ENCODE data around the gene PPARD. TPM values are rescaled to one million over a fixed set of nuclear protein-coding genes. Genes with fewer than 3 reads are reported as not detected.
A peak's percentile ranks its signal among the peaks of the same experiment; 100 is the strongest.

The PPARD gene
- total and polyA plus RNA-seq, 2 of the 13 experiments (the other 11 are each of a cell fraction or from before 2014, with no cell fraction given), result 6.1 to 13.3 TPM

DNA sequence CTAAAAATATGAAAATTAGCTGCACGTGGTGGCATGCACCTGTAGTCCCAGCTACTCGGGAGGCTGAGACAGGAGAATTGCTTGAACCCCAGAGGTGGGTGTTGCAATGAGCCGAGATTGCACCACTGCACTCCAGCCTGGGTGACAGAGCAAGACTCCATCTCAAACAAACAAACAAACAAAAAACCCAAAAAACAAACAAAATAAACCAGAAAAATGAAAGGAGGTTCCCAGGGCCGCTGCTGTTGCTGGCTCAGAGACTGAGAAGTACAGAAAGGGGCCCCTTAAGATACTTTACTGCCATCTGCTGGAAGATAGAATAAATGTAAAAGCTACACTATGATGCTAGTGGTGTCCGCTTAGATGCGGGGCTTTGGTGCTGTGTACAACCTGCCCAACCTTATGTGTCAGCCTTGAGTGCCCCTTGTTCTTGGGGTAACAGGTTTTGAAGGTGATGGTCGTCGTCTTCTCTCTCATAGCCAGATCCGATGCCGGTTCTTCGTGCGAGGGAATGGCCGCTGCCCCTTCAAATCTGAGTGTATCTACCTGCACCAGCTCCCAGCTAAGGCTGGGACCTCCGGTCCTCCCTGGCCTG is 107.0 kb downstream of the PPARD start (continued):
- TF ChIP-seq, protein P1, sequence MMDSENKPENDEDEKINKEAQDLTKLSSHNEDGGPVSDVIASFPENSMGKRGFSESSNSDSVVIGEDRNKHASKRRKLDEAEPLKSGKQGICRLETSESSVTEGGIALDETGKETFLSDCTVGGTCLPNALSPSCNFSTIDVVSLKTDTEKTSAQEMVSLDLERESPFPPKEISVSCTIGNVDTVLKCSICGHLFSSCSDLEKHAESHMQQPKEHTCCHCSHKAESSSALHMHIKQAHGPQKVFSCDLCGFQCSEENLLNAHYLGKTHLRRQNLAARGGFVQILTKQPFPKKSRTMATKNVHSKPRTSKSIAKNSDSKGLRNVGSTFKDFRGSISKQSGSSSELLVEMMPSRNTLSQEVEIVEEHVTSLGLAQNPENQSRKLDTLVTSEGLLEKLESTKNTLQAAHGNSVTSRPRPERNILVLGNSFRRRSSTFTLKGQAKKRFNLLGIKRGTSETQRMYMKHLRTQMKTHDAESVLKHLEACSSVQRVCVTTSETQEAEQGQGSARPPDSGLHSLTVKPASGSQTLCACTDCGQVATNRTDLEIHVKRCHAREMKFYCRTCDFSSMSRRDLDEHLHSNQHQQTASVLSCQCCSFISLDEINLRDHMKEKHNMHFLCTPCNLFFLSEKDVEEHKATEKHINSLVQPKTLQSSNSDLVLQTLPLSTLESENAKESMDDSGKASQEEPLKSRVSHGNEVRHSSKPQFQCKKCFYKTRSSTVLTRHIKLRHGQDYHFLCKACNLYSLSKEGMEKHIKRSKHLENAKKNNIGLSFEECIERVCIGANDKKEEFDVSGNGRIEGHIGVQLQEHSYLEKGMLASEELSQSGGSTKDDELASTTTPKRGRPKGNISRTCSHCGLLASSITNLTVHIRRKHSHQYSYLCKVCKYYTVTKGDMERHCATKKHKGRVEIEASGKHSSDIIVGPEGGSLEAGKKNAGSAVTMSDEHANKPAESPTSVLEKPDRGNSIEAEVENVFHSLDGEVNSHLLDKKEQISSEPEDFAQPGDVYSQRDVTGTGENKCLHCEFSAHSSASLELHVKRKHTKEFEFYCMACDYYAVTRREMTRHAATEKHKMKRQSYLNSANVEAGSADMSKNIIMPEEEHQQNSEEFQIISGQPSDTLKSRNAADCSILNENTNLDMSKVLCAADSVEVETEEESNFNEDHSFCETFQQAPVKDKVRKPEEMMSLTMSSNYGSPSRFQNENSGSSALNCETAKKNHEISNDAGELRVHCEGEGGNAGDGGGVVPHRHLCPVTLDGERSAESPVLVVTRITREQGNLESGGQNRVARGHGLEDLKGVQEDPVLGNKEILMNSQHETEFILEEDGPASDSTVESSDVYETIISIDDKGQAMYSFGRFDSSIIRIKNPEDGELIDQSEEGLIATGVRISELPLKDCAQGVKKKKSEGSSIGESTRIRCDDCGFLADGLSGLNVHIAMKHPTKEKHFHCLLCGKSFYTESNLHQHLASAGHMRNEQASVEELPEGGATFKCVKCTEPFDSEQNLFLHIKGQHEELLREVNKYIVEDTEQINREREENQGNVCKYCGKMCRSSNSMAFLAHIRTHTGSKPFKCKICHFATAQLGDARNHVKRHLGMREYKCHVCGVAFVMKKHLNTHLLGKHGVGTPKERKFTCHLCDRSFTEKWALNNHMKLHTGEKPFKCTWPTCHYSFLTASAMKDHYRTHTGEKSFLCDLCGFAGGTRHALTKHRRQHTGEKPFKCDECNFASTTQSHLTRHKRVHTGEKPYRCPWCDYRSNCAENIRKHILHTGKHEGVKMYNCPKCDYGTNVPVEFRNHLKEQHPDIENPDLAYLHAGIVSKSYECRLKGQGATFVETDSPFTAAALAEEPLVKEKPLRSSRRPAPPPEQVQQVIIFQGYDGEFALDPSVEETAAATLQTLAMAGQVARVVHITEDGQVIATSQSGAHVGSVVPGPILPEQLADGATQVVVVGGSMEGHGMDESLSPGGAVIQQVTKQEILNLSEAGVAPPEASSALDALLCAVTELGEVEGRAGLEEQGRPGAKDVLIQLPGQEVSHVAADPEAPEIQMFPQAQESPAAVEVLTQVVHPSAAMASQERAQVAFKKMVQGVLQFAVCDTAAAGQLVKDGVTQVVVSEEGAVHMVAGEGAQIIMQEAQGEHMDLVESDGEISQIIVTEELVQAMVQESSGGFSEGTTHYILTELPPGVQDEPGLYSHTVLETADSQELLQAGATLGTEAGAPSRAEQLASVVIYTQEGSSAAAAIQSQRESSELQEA (CRISPR knock-in tag; IDR thresholded peaks at IDR 0.05; ENCODE audit: not compliant biosample characterization), result peak; percentile 13
- peak; percentile 96 for TF ChIP-seq STAG1 (CRISPR knock-in tag; IDR thresholded peaks at IDR 0.05)
- peak; percentile 48; the same call in 1 of the 2 replicates for TF ChIP-seq FOSL2 (CRISPR knock-in tag; IDR thresholded peaks at IDR 0.05)
- TF ChIP-seq FOSL1 (CRISPR knock-in tag; IDR thresholded peaks at IDR 0.05; ENCODE audit: borderline replicate concordance), result no peak
- TF ChIP-seq CEBPG (CRISPR knock-in tag; IDR thresholded peaks at IDR 0.05), result no peak; the same call in 1 of the 2 replicates
- TF ChIP-seq NCOA1 (CRISPR knock-in tag; IDR thresholded peaks at IDR 0.05), result no peak
- no peak for TF ChIP-seq ZNF567 (CRISPR knock-in tag; IDR thresholded peaks at IDR 0.05; ENCODE audit: borderline replicate concordance)
- TF ChIP-seq ZNF580 (CRISPR knock-in tag; IDR thresholded peaks at IDR 0.05; ENCODE audit: borderline replicate concordance, low read depth), result no peak
- no peak for TF ChIP-seq PTBP1 (IDR thresholded peaks at IDR 0.05; ENCODE audit: low read depth, low read length, poor library complexity, severe bottlenecking)
- no peak for TF ChIP-seq ZFX (CRISPR knock-in tag; IDR thresholded peaks at IDR 0.05; ENCODE audit: low read depth)
- TF ChIP-seq SOX5 (CRISPR knock-in tag; IDR thresholded peaks at IDR 0.05; ENCODE audit: borderline replicate concordance), result 0 out of 2 replicates have a peak, but pooled peaks have one; percentile 11
- TF ChIP-seq ZNF207 (IDR thresholded peaks at IDR 0.05; ENCODE audit: borderline replicate concordance), result no peak
- no peak for TF ChIP-seq ZNF230 (CRISPR knock-in tag; IDR thresholded peaks at IDR 0.05)
- TF ChIP-seq STAT5B (CRISPR knock-in tag; IDR thresholded peaks at IDR 0.05), result no peak
- TF ChIP-seq, protein P2, sequence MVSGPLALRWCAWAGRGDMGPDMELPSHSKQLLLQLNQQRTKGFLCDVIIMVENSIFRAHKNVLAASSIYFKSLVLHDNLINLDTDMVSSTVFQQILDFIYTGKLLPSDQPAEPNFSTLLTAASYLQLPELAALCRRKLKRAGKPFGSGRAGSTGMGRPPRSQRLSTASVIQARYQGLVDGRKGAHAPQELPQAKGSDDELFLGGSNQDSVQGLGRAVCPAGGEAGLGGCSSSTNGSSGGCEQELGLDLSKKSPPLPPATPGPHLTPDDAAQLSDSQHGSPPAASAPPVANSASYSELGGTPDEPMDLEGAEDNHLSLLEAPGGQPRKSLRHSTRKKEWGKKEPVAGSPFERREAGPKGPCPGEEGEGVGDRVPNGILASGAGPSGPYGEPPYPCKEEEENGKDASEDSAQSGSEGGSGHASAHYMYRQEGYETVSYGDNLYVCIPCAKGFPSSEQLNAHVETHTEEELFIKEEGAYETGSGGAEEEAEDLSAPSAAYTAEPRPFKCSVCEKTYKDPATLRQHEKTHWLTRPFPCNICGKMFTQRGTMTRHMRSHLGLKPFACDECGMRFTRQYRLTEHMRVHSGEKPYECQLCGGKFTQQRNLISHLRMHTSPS (CRISPR knock-in tag; IDR thresholded peaks at IDR 0.05; ENCODE audit: low read depth), result no peak
- TF ChIP-seq ZNF10 (CRISPR knock-in tag; IDR thresholded peaks at IDR 0.05; ENCODE audit: borderline replicate concordance, low read depth), result no peak
- no peak for TF ChIP-seq HCFC1 (IDR thresholded peaks at IDR 0.05; ENCODE audit: low read depth, low read length)

Measured in HepG2 (cell line).